ENCODE measurements around the gene ENPEP. TPM values are rescaled to one million over a fixed set of nuclear protein-coding genes. Genes with fewer than 3 reads are reported as not detected.

Gene ENPEP
- total and polyA plus RNA-seq, 4 donors, result 4.5 to 41.5 (median 25.5) TPM

DNA sequence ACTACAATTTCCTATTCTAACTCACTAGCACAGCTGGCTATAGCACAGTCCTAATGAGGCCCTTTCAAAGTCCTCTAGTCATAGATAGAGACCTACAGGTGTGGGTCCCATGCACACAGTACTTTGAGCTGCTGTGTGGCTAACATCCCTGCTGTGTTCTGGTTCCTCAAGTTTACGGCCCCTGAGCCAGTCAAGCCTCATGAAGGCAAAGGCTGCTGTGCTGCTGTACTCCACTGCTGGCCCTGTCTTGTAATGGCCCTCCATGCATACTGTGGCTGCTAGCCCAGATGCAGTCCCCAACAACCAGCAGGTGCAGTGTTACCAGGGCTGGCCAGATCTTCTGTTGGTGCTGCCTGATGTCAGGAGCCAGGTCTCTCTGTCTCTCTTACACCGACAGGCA, 23.4 kb upstream of the ENPEP start:
- WGBS, result 91% methylated on average over 2 of the region's 2 CpGs
- Histone ChIP-seq H3K4me3 (ENCODE audit: low read depth in 1 of 3, low read length in 3 of 3) (no peak overlapping the region), H3K9me3 (ENCODE audit: control insufficient read depth in 4 of 4, low read length in 3 of 4) (no peaks in the 10 kb centered on the region), H3K9ac (ENCODE audit: low read depth in 1 of 2, low read length in 2 of 2) (no peak overlapping the region), H3K4me1 (ENCODE audit: control insufficient read depth in 4 of 4, insufficient read depth in 4 of 4, low read length in 3 of 4) (peaks cover 0 to 19% (median 14%) of the 10 kb centered on the region in 4 donors), H3K27ac (ENCODE audit: low read depth in 1 of 2, low read length in 2 of 2) (no peak overlapping the region), H3K27me3 (ENCODE audit: control insufficient read depth in 4 of 4, insufficient read depth in 4 of 4, low read length in 3 of 4) (no peaks in the 10 kb centered on the region), H3K36me3 (ENCODE audit: control insufficient read depth in 4 of 4, insufficient read depth in 3 of 4, low read depth in 1 of 4, low read length in 3 of 4) (no peaks in the 10 kb centered on the region)
- no peak for DNase-seq (ENCODE audit: low spot score)
- TF ChIP-seq TAF1 (conservative IDR thresholded peaks at IDR 0.05) (no peak), HNF4G (IDR thresholded peaks at IDR 0.05) (no peak), MAX (IDR thresholded peaks at IDR 0.05) (no peak), ZBTB33 (IDR thresholded peaks at IDR 0.05) (no peak), GABPA (IDR thresholded peaks at IDR 0.05 in 1 of 2, conservative IDR thresholded peaks at IDR 0.05 in 1 of 2) (no peak), EGR1 (IDR thresholded peaks at IDR 0.05; ENCODE audit: low read depth in 2 of 2) (no peak), CTCF (IDR thresholded peaks at IDR 0.05; ENCODE audit: low read depth, low read length, missing input control) (no peak), YY1 (IDR thresholded peaks at IDR 0.05) (no peak), HNF4A (conservative IDR thresholded peaks at IDR 0.05) (no peak), RXRA (IDR thresholded peaks at IDR 0.05) (no peak), FOXA2 (IDR thresholded peaks at IDR 0.05) (no peak)
- TF ChIP-seq, protein P1, sequence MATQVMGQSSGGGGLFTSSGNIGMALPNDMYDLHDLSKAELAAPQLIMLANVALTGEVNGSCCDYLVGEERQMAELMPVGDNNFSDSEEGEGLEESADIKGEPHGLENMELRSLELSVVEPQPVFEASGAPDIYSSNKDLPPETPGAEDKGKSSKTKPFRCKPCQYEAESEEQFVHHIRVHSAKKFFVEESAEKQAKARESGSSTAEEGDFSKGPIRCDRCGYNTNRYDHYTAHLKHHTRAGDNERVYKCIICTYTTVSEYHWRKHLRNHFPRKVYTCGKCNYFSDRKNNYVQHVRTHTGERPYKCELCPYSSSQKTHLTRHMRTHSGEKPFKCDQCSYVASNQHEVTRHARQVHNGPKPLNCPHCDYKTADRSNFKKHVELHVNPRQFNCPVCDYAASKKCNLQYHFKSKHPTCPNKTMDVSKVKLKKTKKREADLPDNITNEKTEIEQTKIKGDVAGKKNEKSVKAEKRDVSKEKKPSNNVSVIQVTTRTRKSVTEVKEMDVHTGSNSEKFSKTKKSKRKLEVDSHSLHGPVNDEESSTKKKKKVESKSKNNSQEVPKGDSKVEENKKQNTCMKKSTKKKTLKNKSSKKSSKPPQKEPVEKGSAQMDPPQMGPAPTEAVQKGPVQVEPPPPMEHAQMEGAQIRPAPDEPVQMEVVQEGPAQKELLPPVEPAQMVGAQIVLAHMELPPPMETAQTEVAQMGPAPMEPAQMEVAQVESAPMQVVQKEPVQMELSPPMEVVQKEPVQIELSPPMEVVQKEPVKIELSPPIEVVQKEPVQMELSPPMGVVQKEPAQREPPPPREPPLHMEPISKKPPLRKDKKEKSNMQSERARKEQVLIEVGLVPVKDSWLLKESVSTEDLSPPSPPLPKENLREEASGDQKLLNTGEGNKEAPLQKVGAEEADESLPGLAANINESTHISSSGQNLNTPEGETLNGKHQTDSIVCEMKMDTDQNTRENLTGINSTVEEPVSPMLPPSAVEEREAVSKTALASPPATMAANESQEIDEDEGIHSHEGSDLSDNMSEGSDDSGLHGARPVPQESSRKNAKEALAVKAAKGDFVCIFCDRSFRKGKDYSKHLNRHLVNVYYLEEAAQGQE (IDR thresholded peaks at IDR 0.05), result no peak
- TF ChIP-seq, protein P2, sequence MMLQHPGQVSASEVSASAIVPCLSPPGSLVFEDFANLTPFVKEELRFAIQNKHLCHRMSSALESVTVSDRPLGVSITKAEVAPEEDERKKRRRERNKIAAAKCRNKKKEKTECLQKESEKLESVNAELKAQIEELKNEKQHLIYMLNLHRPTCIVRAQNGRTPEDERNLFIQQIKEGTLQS (IDR thresholded peaks at IDR 0.05), result no peak

GRCh38 chr4:110454441-110454840, 21.5 kb upstream of the ENPEP start:
- Histone ChIP-seq H3K27me3 (ENCODE audit: control insufficient read depth in 4 of 4, insufficient read depth in 4 of 4, low read length in 3 of 4) (no peaks in the 10 kb centered on the region), H3K4me3 (ENCODE audit: low read depth in 1 of 3, low read length in 3 of 3) (no peak overlapping the region), H3K27ac (ENCODE audit: low read depth in 1 of 2, low read length in 2 of 2) (no peak overlapping the region), H3K36me3 (ENCODE audit: control insufficient read depth in 4 of 4, insufficient read depth in 3 of 4, low read depth in 1 of 4, low read length in 3 of 4) (no peaks in the 10 kb centered on the region), H3K9me3 (ENCODE audit: control insufficient read depth in 4 of 4, low read length in 3 of 4) (no peaks in the 10 kb centered on the region), H3K4me1 (ENCODE audit: control insufficient read depth in 4 of 4, insufficient read depth in 4 of 4, low read length in 3 of 4) (peaks cover 1 to 16% (median 13%) of the 10 kb centered on the region in 4 donors), H3K9ac (ENCODE audit: low read depth in 1 of 2, low read length in 2 of 2) (no peak overlapping the region)
- DNase-seq (ENCODE audit: low spot score), result no peak
- WGBS, result 79% methylated on average over 2 of the region's 2 CpGs
- TF ChIP-seq NR2F2 (IDR thresholded peaks at IDR 0.05) (no peak), JUND (IDR thresholded peaks at IDR 0.05) (no peak), YY1 (IDR thresholded peaks at IDR 0.05) (no peak), FOXA1 (IDR thresholded peaks at IDR 0.05) (no peak), HNF4G (IDR thresholded peaks at IDR 0.05) (no peak), SP1 (IDR thresholded peaks at IDR 0.05) (no peak), CTCF (IDR thresholded peaks at IDR 0.05; ENCODE audit: low read depth, low read length, missing input control) (no peak)
- TF ChIP-seq, protein P1 (IDR thresholded peaks at IDR 0.05), result no peak
